Osteoblast (primary cell): ENCODE results near the gene STARD3. TPM values are rescaled to one million over a fixed set of nuclear protein-coding genes. Genes with fewer than 3 reads are reported as not detected.

ENCODE experiments used
- DNase-seq: peaks from one replicate; pipeline ENCODE4 v3.0.0; 2011; ENCODE audit warnings: low spot score, mixed read lengths; ENCODE audit not compliant: insufficient read length; ENCODE audit errors: missing footprints
- H2AFZ ChIP-seq: 2 replicates; pipeline ENCODE4 v1.6.0; 2011; ENCODE audit warnings: mild to moderate bottlenecking, low read length
- H3K27ac ChIP-seq: 2 replicates; pipeline ENCODE4 v1.5.1; 2011; ENCODE audit warnings: mild to moderate bottlenecking, low read depth, low read length, moderate library complexity
- H3K27me3 ChIP-seq: 2 replicates; pipeline ENCODE4 v1.6.0; 2012; ENCODE audit warnings: mild to moderate bottlenecking, control low read depth, inconsistent platforms, low read length, moderate library complexity; ENCODE audit not compliant: insufficient read depth
- H3K36me3 ChIP-seq: 2 replicates; pipeline ENCODE4 v1.5.1; 2011; ENCODE audit warnings: mild to moderate bottlenecking, low read length, control low read depth, moderate library complexity; ENCODE audit not compliant: insufficient read depth
- H3K4me1 ChIP-seq: 2 replicates; pipeline ENCODE4 v1.5.1; 2011; ENCODE audit warnings: mild to moderate bottlenecking, low read length, control low read depth, moderate library complexity; ENCODE audit not compliant: insufficient read depth
- H3K4me2 ChIP-seq: 2 replicates; pipeline ENCODE4 v1.6.0; 2011; ENCODE audit warnings: mild to moderate bottlenecking, low read length; ENCODE audit not compliant: insufficient read depth
- H3K4me3 ChIP-seq: fragments of 200-600 bp; sonication (generic); 3 replicates; pipeline ENCODE4 v1.5.1; 2012; ENCODE audit warnings: mild to moderate bottlenecking, low read length, inconsistent platforms; ENCODE audit not compliant: insufficient read depth
- H3K79me2 ChIP-seq: 2 replicates; pipeline ENCODE4 v1.6.0; 2012; ENCODE audit warnings: mild to moderate bottlenecking, low read length, control low read depth, inconsistent platforms; ENCODE audit not compliant: insufficient read depth
- H3K9me3 ChIP-seq: 2 replicates; pipeline ENCODE4 v1.5.1; 2011; ENCODE audit warnings: low read depth, low read length, control low read depth
- H4K20me1 ChIP-seq: 2 replicates; pipeline ENCODE4 v1.6.0; 2012; ENCODE audit warnings: mild to moderate bottlenecking, low read length, control low read depth; ENCODE audit not compliant: insufficient read depth
- total RNA-seq: library from RNA; depleted of rRNA; stranded (reverse); fragments of >200 nt; gene quantifications from 2 replicates; pipeline ENCODE4 v1.2.3, GENCODE V29; 2012
- TF ChIP-seq, protein P1 (sequence below): IDR thresholded peaks from 2 replicates; pipeline ENCODE4 v1.5.1; 2011; ENCODE audit warnings: mild to moderate bottlenecking, low read depth, low read length, moderate library complexity; ENCODE audit errors: extremely low read depth

STARD3 gene
- total RNA-seq, 1 donor = 35.8 TPM

DNA sequence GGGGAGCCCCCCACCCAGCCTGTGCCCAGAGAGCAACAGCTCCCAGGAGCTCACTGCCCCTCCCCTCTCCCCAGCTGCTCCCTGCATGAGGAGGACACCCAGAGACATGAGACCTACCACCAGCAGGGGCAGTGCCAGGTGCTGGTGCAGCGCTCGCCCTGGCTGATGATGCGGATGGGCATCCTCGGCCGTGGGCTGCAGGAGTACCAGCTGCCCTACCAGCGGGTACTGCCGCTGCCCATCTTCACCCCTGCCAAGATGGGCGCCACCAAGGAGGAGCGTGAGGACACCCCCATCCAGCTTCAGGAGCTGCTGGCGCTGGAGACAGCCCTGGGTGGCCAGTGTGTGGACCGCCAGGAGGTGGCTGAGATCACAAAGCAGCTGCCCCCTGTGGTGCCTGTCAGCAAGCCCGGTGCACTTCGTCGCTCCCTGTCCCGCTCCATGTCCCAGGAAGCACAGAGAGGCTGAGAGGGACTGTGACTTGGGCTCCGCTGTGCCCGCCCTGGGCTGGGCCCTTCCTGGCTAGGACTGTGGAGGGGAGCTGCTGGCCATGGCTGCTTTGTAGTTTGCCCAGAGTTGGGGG lies 28.8 kb downstream of the STARD3 start:
- Histone ChIP-seq H3K27me3 (peaks cover 57% of the 10 kb centered on the region), H3K4me1 (no peaks in the 10 kb centered on the region), H3K9me3 (no peaks in the 10 kb centered on the region), H4K20me1 (peaks cover 6% of the 10 kb centered on the region), H3K36me3 (peaks cover 4% of the 10 kb centered on the region), H3K4me2 (no peak overlapping the region), H2AFZ (no peak overlapping the region), H3K79me2 (no peaks in the 10 kb centered on the region), H3K27ac (no peak overlapping the region), H3K4me3 (no peak overlapping the region)
- peak; percentile 94 for DNase-seq
- TF ChIP-seq, protein P1, sequence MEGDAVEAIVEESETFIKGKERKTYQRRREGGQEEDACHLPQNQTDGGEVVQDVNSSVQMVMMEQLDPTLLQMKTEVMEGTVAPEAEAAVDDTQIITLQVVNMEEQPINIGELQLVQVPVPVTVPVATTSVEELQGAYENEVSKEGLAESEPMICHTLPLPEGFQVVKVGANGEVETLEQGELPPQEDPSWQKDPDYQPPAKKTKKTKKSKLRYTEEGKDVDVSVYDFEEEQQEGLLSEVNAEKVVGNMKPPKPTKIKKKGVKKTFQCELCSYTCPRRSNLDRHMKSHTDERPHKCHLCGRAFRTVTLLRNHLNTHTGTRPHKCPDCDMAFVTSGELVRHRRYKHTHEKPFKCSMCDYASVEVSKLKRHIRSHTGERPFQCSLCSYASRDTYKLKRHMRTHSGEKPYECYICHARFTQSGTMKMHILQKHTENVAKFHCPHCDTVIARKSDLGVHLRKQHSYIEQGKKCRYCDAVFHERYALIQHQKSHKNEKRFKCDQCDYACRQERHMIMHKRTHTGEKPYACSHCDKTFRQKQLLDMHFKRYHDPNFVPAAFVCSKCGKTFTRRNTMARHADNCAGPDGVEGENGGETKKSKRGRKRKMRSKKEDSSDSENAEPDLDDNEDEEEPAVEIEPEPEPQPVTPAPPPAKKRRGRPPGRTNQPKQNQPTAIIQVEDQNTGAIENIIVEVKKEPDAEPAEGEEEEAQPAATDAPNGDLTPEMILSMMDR = no peak

DNA sequence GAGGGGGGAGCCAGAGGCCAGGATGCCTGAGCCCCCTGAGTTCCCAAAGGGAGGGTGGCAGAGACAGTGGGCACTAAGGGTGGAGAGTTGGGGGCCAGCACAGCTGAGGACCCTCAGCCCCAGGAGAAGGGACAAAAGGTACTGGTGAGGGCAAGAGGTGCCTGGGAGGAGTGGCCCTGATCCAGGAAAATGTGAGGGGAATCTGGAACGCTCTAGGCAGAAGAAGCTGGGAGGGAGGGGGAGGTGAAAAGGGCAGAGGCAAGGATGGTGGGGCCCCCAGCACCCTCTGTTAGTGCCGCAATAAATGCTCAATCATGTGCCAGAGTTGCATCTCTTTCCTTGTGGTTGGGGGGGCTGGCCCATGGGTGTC lies 29.3 kb downstream of the STARD3 start:
- TF ChIP-seq, protein P1 = no peak
- H2AFZ ChIP-seq = no peak overlapping the region
- H3K4me1 ChIP-seq = no peaks in the 10 kb centered on the region
- no peak overlapping the region for H3K4me3 ChIP-seq
- H3K79me2 ChIP-seq = no peaks in the 10 kb centered on the region
- peaks cover 62% of the 10 kb centered on the region for H3K27me3 ChIP-seq
- peaks cover 4% of the 10 kb centered on the region for H3K36me3 ChIP-seq
- H4K20me1 ChIP-seq = peaks cover 6% of the 10 kb centered on the region
- H3K27ac ChIP-seq = no peak overlapping the region
- H3K4me2 ChIP-seq = no peak overlapping the region
- DNase-seq = peak; percentile 82
- H3K9me3 ChIP-seq = no peaks in the 10 kb centered on the region

DNA sequence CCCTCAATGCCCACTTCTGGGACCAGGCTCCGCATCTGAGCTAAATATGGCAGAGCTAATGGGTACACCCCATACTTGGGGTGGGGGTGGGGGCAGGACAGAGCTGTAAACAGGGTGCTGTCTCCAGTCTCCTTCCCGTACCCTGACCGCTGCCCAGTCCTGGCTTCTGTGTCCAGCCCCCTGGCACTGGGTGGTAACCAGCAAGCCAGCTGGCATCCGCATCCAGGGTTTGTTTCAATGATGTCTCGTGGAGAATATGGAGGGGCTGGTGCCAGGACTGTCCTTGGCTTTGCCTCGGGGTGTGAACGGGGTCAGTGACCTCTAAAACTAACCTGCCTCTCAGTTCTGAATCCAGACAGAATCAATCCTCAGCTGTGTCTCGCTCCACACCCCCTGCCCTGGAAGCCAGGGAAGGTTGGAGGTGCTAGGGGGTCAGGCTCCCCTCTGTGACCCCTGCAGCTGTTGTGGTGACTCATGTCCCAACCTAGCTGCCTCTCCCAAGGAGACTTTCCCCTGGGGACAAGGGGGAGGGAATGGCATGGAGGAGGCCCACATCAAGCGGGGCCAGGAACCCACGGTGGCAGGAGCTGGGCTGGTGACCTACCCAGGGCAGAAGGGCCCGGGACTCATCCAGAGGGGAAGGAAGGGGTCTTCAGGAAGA lies 29.8 kb downstream of the STARD3 start:
- Histone ChIP-seq H3K79me2 (no peaks in the 10 kb centered on the region), H2AFZ (no peak overlapping the region), H3K4me3 (no peak overlapping the region), H3K4me2 (no peak overlapping the region), H3K9me3 (no peaks in the 10 kb centered on the region), H3K36me3 (peaks cover 4% of the 10 kb centered on the region), H4K20me1 (peaks cover 6% of the 10 kb centered on the region), H3K4me1 (no peaks in the 10 kb centered on the region), H3K27me3 (peaks cover 67% of the 10 kb centered on the region), H3K27ac (no peak overlapping the region)
- DNase-seq = peak; percentile 84
- TF ChIP-seq, protein P1 = no peak

DNA sequence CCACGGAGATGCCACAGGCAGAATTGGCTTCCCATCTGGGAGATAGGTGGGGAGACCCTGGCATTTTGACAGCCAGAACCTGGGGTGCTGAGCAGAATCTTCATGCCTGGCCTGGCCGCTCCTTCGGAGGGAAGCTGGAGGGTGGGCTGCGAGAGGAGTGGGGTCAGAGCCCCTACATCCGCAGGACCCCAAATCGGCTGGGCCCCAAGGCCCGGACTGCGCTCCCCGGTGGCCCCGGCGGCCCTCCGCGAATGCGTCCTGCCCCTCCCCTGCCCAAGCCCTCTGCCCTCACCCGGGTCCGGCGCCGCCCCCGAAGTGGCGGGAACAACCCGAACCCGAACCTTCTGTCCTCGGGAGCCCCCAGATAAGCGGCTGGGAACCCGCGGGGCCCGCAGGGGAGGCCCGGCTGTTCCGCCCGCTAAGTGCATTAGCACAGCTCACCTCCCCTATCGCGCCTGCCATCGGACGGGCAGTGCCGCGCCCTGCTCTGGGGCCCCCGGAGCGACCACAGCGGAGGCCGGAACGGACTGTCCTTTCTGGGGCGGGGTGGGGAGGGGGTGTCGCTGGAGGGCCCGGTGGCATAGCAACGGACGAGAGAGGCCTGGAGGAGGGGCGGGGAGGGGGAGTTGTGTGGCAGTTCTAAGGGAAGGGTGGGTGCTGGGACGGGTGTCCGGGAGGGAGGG lies 30.5 kb downstream of the STARD3 start:
- H3K27ac ChIP-seq = no peak overlapping the region
- H3K4me1 ChIP-seq = no peaks in the 10 kb centered on the region
- H3K4me2 ChIP-seq = no peak overlapping the region
- H3K79me2 ChIP-seq = no peaks in the 10 kb centered on the region
- TF ChIP-seq, protein P1 = no peak
- H2AFZ ChIP-seq = no peak overlapping the region
- H3K36me3 ChIP-seq = peaks cover 4% of the 10 kb centered on the region
- H3K9me3 ChIP-seq = no peaks in the 10 kb centered on the region
- H3K27me3 ChIP-seq = peaks cover 71% of the 10 kb centered on the region
- H4K20me1 ChIP-seq = peaks cover 6% of the 10 kb centered on the region
- no peak overlapping the region for H3K4me3 ChIP-seq
- peak; percentile 81 for DNase-seq
